Peyer's patch (tissue), 4 donors: ENCODE measurements around the gene EEF1A2.

Source experiments
- POLR2A ChIP-seq, 2 donors: fragments of 450-650 bp; IDR thresholded peaks; one replicate each; pipeline ENCODE4 v1.5.1; 2017; ENCODE audit warnings: antibody characterized with exemption in 2 of 2, mild to moderate bottlenecking in 2 of 2, moderate library complexity in 2 of 2
- TF ChIP-seq, protein P1 (sequence below), 6 experiments: fragments of 450-650 bp in 4 of 6; fragments of 200-600 bp in 2 of 6; sonication (generic) in 1 of 6; IDR thresholded peaks; one replicate each; pipeline ENCODE4 v1.5.1; 2017 to 2019; ENCODE audit warnings: antibody characterized with exemption in 6 of 6, mild to moderate bottlenecking in 3 of 6, moderate library complexity in 1 of 6

- TF ChIP-seq, protein P1, sequence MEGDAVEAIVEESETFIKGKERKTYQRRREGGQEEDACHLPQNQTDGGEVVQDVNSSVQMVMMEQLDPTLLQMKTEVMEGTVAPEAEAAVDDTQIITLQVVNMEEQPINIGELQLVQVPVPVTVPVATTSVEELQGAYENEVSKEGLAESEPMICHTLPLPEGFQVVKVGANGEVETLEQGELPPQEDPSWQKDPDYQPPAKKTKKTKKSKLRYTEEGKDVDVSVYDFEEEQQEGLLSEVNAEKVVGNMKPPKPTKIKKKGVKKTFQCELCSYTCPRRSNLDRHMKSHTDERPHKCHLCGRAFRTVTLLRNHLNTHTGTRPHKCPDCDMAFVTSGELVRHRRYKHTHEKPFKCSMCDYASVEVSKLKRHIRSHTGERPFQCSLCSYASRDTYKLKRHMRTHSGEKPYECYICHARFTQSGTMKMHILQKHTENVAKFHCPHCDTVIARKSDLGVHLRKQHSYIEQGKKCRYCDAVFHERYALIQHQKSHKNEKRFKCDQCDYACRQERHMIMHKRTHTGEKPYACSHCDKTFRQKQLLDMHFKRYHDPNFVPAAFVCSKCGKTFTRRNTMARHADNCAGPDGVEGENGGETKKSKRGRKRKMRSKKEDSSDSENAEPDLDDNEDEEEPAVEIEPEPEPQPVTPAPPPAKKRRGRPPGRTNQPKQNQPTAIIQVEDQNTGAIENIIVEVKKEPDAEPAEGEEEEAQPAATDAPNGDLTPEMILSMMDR (IDR thresholded peaks at IDR 0.05) = no peak
- no peak for TF ChIP-seq POLR2A (IDR thresholded peaks at IDR 0.05)
These were observed 47.5 kb upstream of the EEF1A2 start for GRCh38 chr20:63546256-63546955.
